PC-3 (cell line): ENCODE data around the gene C9.

Experiments
- CTCF ChIP-seq: fragments of 300-600 bp; sonication (generic); conservative IDR thresholded peaks from 2 replicates; pipeline ENCODE4 v1.5.1; 2017; ENCODE audit warnings: antibody characterized with exemption, low read depth, mild to moderate bottlenecking, low read length
- EZH2 ChIP-seq: fragments of 300-600 bp; sonication (generic); IDR thresholded peaks from one replicate; pipeline ENCODE4 v1.6.1; 2017; ENCODE audit warnings: antibody characterized with exemption, mild to moderate bottlenecking, low read length; ENCODE audit not compliant: unreplicated experiment
- EZH2phosphoT487 ChIP-seq: fragments of 300-600 bp; sonication (generic); IDR thresholded peaks from 2 replicates; pipeline ENCODE4 v1.6.1; 2018; ENCODE audit warnings: mild to moderate bottlenecking, antibody characterized with exemption, low read length, borderline replicate concordance

DNA sequence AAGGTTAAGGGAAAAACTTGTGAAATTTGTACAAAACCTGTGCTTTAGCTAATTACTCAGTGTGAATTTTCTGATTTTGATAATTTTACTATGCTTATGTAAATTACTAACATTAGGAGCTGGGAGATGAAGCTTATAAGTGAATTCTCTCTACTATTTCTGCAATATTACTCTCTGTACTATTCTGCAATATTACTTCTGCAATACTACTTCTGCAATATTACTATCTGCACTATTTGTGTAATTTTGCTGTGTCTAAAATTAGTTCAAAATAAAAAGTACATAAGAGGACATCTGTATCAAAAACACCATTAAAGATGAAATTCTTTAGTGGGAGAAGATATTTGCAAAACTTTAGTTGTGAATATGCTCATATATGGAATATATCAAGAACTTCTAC lies 62.9 kb downstream of the C9 start:
- TF ChIP-seq CTCF = no peak
- TF ChIP-seq EZH2phosphoT487 = no peak
- TF ChIP-seq EZH2 = no peak
